ENCODE data around the gene COG5. TPM values are rescaled to one million over a fixed set of nuclear protein-coding genes. Genes with fewer than 3 reads are reported as not detected.

Gene COG5
- total and polyA plus RNA-seq, 10 of the 15 experiments (the other 5 are each of a cell fraction or from before 2014, with no cell fraction given) = 5.5 to 27.9 (median 15.6) TPM

DNA sequence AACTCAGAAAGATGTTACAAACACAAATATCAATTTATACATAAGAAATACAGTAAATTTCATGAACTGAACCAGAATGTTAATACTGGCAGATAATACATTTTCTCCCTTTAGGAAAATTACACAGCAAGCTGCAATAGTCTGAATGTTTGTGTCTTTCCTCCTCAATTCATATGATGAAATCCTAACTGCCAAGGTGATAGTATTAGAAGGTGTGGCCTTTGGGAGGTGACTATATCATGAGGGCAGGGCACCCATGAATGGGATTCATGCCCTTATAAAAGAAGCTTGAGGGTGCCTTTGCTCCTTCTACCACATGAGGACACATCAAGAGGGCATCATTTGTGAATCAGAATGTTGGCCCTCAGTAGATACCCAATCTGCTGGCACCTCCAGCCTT is 158.2 kb downstream of the COG5 start:
- ChIA-PET POLR2A (no interaction called here), CTCF (interaction anchor here (1.5 kb wide), 1 partner anchor 193 kb away, joined by 3 read pairs; no protein-coding TSS in a partner anchor), SMC1A (ENCODE audit: uncharacterized antibody, unreplicated experiment) (no interaction called here), RAD21 (ENCODE audit: unreplicated experiment) (no interaction called here)
- H3K79me2 ChIP-seq (ENCODE audit: control insufficient read depth, insufficient read depth, low read length) = no peaks in the 10 kb centered on the region
- DNase-seq (ENCODE audit: low read depth, low spot score) = no peak
- no peaks in the 10 kb centered on the region for H4K20me1 ChIP-seq (ENCODE audit: control insufficient read depth, insufficient read depth)
- BruUV-seq (replicated peaks) = no TSS peak
- H3K9ac ChIP-seq (ENCODE audit: control insufficient read depth, insufficient read depth, low read length) = no peak overlapping the region
- H2AFZ ChIP-seq (ENCODE audit: control insufficient read depth, low read depth, low read length) = no peak overlapping the region
- H3K27ac ChIP-seq (ENCODE audit: control insufficient read depth, insufficient read depth) = no peak overlapping the region
- no peaks in the 10 kb centered on the region for H3K9me3 ChIP-seq (replicated peaks; ENCODE audit: control insufficient read depth, insufficient read depth, low read length)
- no peak for FAIRE-seq
- no peaks in the 10 kb centered on the region for H3K36me3 ChIP-seq (ENCODE audit: control insufficient read depth in 2 of 2, insufficient read depth in 2 of 2, low read length in 1 of 2)
- in situ Hi-C loops (cut with MboI) (no loop called here), intact Hi-C loops (cut with micrococcal nuclease; ENCODE audit: unreplicated experiment) (no loop called here)
- no peak for ATAC-seq
- no peak overlapping the region for H3K4me2 ChIP-seq (ENCODE audit: control insufficient read depth, insufficient read depth)
- H3K4me1 ChIP-seq (ENCODE audit: control insufficient read depth, insufficient read depth, low read length) = no peaks in the 10 kb centered on the region; the same call in 1 of the 2 replicates
- no peaks in the 10 kb centered on the region for H3K27me3 ChIP-seq (replicated peaks in 1 of 2; ENCODE audit: control insufficient read depth in 2 of 2, insufficient read depth in 2 of 2, low read length in 1 of 2)
- H3K4me3 ChIP-seq = no peak overlapping the region
- TF ChIP-seq, protein P1, sequence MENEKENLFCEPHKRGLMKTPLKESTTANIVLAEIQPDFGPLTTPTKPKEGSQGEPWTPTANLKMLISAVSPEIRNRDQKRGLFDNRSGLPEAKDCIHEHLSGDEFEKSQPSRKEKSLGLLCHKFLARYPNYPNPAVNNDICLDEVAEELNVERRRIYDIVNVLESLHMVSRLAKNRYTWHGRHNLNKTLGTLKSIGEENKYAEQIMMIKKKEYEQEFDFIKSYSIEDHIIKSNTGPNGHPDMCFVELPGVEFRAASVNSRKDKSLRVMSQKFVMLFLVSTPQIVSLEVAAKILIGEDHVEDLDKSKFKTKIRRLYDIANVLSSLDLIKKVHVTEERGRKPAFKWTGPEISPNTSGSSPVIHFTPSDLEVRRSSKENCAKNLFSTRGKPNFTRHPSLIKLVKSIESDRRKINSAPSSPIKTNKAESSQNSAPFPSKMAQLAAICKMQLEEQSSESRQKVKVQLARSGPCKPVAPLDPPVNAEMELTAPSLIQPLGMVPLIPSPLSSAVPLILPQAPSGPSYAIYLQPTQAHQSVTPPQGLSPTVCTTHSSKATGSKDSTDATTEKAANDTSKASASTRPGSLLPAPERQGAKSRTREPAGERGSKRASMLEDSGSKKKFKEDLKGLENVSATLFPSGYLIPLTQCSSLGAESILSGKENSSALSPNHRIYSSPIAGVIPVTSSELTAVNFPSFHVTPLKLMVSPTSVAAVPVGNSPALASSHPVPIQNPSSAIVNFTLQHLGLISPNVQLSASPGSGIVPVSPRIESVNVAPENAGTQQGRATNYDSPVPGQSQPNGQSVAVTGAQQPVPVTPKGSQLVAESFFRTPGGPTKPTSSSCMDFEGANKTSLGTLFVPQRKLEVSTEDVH (IDR thresholded peaks at IDR 0.05; ENCODE audit: low read depth, partially characterized antibody) = no peak
- no peak for TF ChIP-seq PAX5 (IDR thresholded peaks at IDR 0.05; ENCODE audit: borderline replicate concordance, low read depth, low read length)

DNA sequence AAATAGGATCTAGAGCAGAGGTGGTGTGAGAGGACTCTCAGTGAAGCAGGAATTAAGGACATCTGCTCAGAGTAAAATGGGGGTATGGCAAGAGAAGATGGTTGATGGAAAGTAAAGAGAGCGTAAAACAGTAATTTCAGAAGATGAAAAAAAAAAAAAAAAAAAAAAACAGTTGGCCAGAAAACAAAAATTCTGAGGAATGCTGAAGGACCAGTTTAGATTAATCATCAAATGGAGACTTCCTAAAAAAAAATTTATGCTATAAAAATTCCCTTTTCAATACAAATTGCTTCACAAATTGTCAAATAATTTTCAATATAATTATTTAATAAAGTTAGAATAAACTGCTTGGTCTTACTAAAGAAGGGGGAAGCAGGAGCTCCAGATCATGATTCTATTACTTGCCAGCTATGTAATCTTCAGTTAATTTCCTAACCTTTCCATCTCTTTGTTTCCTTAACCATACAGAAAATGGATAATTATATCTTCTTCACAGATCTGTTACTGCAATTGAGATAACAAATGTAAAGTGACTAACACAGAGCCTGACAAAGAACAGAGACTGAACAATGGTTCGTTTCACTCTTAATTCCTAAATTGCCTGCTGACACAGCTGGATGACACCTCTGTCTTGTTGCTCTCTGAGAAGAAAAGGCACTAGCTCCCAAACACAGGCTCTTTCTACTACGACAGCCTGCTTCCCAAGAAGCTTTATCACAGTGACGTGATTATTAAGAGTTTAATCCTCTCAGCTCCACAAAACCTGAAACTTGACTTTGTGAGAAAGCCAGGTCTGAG is 158.8 kb downstream of the COG5 start:
- no peak overlapping the region for H3K4me3 ChIP-seq
- ChIA-PET CTCF (interaction anchor here (1.5 kb wide), 1 partner anchor 192 kb away, joined by 3 read pairs; no protein-coding TSS in a partner anchor), SMC1A (ENCODE audit: uncharacterized antibody, unreplicated experiment) (no interaction called here), POLR2A (no interaction called here), RAD21 (ENCODE audit: unreplicated experiment) (no interaction called here)
- no peak overlapping the region for H3K4me2 ChIP-seq (ENCODE audit: control insufficient read depth, insufficient read depth)
- no peaks in the 10 kb centered on the region for H3K79me2 ChIP-seq (ENCODE audit: control insufficient read depth, insufficient read depth, low read length)
- H2AFZ ChIP-seq (ENCODE audit: control insufficient read depth, low read depth, low read length) = no peak overlapping the region
- FAIRE-seq (no peak), ATAC-seq (no peak), DNase-seq (ENCODE audit: low read depth, low spot score) (no peak)
- WGBS (ENCODE audit: insufficient coverage, insufficient replicate concordance, low lambda C conversion rate, missing lambda C conversion rate) = over 99% methylated on average over 4 of the region's 4 CpGs
- H3K36me3 ChIP-seq (ENCODE audit: control insufficient read depth in 2 of 2, insufficient read depth in 2 of 2, low read length in 1 of 2) = no peaks in the 10 kb centered on the region
- in situ Hi-C loops (cut with MboI) (no loop called here), intact Hi-C loops (cut with micrococcal nuclease; ENCODE audit: unreplicated experiment) (no loop called here)
- H3K4me1 ChIP-seq (ENCODE audit: control insufficient read depth, insufficient read depth, low read length) = no peaks in the 10 kb centered on the region
- no peaks in the 10 kb centered on the region for H4K20me1 ChIP-seq (ENCODE audit: control insufficient read depth, insufficient read depth)
- no peak overlapping the region for H3K27ac ChIP-seq (ENCODE audit: control insufficient read depth, insufficient read depth)
- TF ChIP-seq DPF2 (IDR thresholded peaks at IDR 0.05) (no peak), FOXM1 (IDR thresholded peaks at IDR 0.05; ENCODE audit: low read depth, low read length) (no peak), SRF (IDR thresholded peaks at IDR 0.05; ENCODE audit: low read depth in 2 of 2, low read length in 2 of 2) (no peak)
- TF ChIP-seq, protein P2, sequence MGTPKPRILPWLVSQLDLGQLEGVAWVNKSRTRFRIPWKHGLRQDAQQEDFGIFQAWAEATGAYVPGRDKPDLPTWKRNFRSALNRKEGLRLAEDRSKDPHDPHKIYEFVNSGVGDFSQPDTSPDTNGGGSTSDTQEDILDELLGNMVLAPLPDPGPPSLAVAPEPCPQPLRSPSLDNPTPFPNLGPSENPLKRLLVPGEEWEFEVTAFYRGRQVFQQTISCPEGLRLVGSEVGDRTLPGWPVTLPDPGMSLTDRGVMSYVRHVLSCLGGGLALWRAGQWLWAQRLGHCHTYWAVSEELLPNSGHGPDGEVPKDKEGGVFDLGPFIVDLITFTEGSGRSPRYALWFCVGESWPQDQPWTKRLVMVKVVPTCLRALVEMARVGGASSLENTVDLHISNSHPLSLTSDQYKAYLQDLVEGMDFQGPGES (IDR thresholded peaks at IDR 0.05) = no peak
- TF ChIP-seq, protein P3, sequence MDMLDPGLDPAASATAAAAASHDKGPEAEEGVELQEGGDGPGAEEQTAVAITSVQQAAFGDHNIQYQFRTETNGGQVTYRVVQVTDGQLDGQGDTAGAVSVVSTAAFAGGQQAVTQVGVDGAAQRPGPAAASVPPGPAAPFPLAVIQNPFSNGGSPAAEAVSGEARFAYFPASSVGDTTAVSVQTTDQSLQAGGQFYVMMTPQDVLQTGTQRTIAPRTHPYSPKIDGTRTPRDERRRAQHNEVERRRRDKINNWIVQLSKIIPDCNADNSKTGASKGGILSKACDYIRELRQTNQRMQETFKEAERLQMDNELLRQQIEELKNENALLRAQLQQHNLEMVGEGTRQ (IDR thresholded peaks at IDR 0.05; ENCODE audit: borderline replicate concordance, low read depth, low read length) = no peak
- BruUV-seq (replicated peaks) = no TSS peak
- H3K9me3 ChIP-seq (replicated peaks; ENCODE audit: control insufficient read depth, insufficient read depth, low read length) = no peaks in the 10 kb centered on the region
- no peak overlapping the region for H3K9ac ChIP-seq (ENCODE audit: control insufficient read depth, insufficient read depth, low read length)
- no peaks in the 10 kb centered on the region for H3K27me3 ChIP-seq (replicated peaks in 1 of 2; ENCODE audit: control insufficient read depth in 2 of 2, insufficient read depth in 2 of 2, low read length in 1 of 2)
